H9 (cell line): ENCODE measurements around the gene SYNPO2. TPM values are rescaled to one million over a fixed set of nuclear protein-coding genes. Genes with fewer than 3 reads are reported as not detected.

Experiments used
- DNase-seq: peaks from one replicate; pipeline ENCODE4 v3.0.0-alpha.2; 2017
- H2AFZ ChIP-seq: one replicate; pipeline ENCODE4 v1.6.1; 2013; ENCODE audit warnings: mild to moderate bottlenecking, low read length, control low read depth, moderate library complexity
- H2AK5ac ChIP-seq: 2 replicates; pipeline ENCODE4 v1.6.1; 2013; ENCODE audit warnings: low read length, control low read depth, mixed read lengths; ENCODE audit not compliant: insufficient read length
- H2BK120ac ChIP-seq: one replicate; pipeline ENCODE4 v1.6.1; 2013; ENCODE audit warnings: low read depth, mild to moderate bottlenecking, low read length, control low read depth, inconsistent platforms; ENCODE audit not compliant: poor library complexity, severe bottlenecking
- H2BK12ac ChIP-seq: 2 replicates; pipeline ENCODE4 v1.6.1; 2013; ENCODE audit warnings: low read length, control low read depth, mixed read lengths, low read depth; ENCODE audit not compliant: insufficient read length
- H2BK15ac ChIP-seq: 2 replicates; pipeline ENCODE4 v1.6.1; 2013; ENCODE audit warnings: low read depth, low read length, control low read depth
- H2BK20ac ChIP-seq: one replicate; pipeline ENCODE4 v1.6.1; 2013; ENCODE audit warnings: low read depth, mild to moderate bottlenecking, low read length, control low read depth, inconsistent platforms; ENCODE audit not compliant: poor library complexity, severe bottlenecking
- H2BK5ac ChIP-seq: 2 replicates; pipeline ENCODE4 v1.6.1; 2013; ENCODE audit warnings: low read length, control low read depth, mixed read lengths; ENCODE audit not compliant: insufficient read length
- H3K14ac ChIP-seq: 2 replicates; pipeline ENCODE4 v1.6.1; 2013; ENCODE audit warnings: low read length, control low read depth; ENCODE audit not compliant: insufficient read depth
- H3K18ac ChIP-seq: 2 replicates; pipeline ENCODE4 v1.6.1; 2013; ENCODE audit warnings: low read depth, mild to moderate bottlenecking, mixed read lengths, low read length, control low read depth; ENCODE audit not compliant: insufficient read length
- H3K23ac ChIP-seq: 2 replicates; pipeline ENCODE4 v1.6.1; 2013; ENCODE audit warnings: low read length, control low read depth, mixed read lengths, low read depth; ENCODE audit not compliant: insufficient read length
- H3K23me2 ChIP-seq: 2 replicates; pipeline ENCODE4 v1.6.1; 2013; ENCODE audit warnings: low read depth, mild to moderate bottlenecking, mixed read lengths, low read length, control low read depth; ENCODE audit not compliant: insufficient read length, poor library complexity, severe bottlenecking
- H3K27ac ChIP-seq: 2 replicates; pipeline ENCODE4 v1.5.1; 2013; ENCODE audit warnings: low read length, control low read depth, mixed read lengths, low read depth; ENCODE audit not compliant: insufficient read length
- H3K27me3 ChIP-seq: 2 replicates; pipeline ENCODE4 v1.6.1; 2013; ENCODE audit warnings: low read length, control low read depth, inconsistent platforms; ENCODE audit not compliant: insufficient read depth
- H3K4ac ChIP-seq: 2 replicates; pipeline ENCODE4 v1.6.1; 2013; ENCODE audit warnings: low read depth, mild to moderate bottlenecking, control low read depth, inconsistent platforms, low read length, moderate library complexity
- H3K4me1 ChIP-seq: 2 replicates; pipeline ENCODE4 v1.6.1; 2013; ENCODE audit warnings: low read length, control low read depth, inconsistent platforms; ENCODE audit not compliant: insufficient read depth
- H3K4me2 ChIP-seq: 2 replicates; pipeline ENCODE4 v1.6.1; 2013; ENCODE audit warnings: low read length, control low read depth, mixed read lengths; ENCODE audit not compliant: insufficient read length, insufficient read depth
- H3K56ac ChIP-seq: 2 replicates; pipeline ENCODE4 v1.6.1; 2013; ENCODE audit warnings: low read depth, mild to moderate bottlenecking, mixed read lengths, low read length, control low read depth; ENCODE audit not compliant: insufficient read length
- H3K79me1 ChIP-seq: 2 replicates; pipeline ENCODE4 v1.6.1; 2013; ENCODE audit warnings: low read depth, mild to moderate bottlenecking, moderate library complexity, low read length, control low read depth, inconsistent platforms; ENCODE audit not compliant: insufficient read depth, poor library complexity, severe bottlenecking
- H3K79me2 ChIP-seq: 2 replicates; pipeline ENCODE4 v1.6.1; 2013; ENCODE audit warnings: low read length, control low read depth, inconsistent platforms; ENCODE audit not compliant: insufficient read depth
- H3K9ac ChIP-seq: 2 replicates; pipeline ENCODE4 v1.6.1; 2013; ENCODE audit warnings: low read length, control low read depth, mixed read lengths; ENCODE audit not compliant: insufficient read length; ENCODE audit errors: extremely low read depth
- H3K9me3 ChIP-seq: one replicate; pipeline ENCODE4 v1.6.1; 2013; ENCODE audit warnings: low read depth, low read length, inconsistent platforms; ENCODE audit not compliant: control insufficient read depth
- H3T11ph ChIP-seq: one replicate; pipeline ENCODE4 v1.6.1; 2013; ENCODE audit warnings: mild to moderate bottlenecking, low read length, control low read depth, inconsistent platforms
- H4K20me1 ChIP-seq: one replicate; pipeline ENCODE4 v1.6.1; 2013; ENCODE audit not compliant: control insufficient read depth, insufficient read length, insufficient read depth
- H4K5ac ChIP-seq: 2 replicates; pipeline ENCODE4 v1.6.1; 2013; ENCODE audit warnings: low read depth, mild to moderate bottlenecking, mixed read lengths, low read length, control low read depth; ENCODE audit not compliant: insufficient read length
- H4K8ac ChIP-seq: replicated peaks from 2 replicates; pipeline ENCODE4 v1.6.1; 2013; ENCODE audit warnings: low read length, control low read depth, mixed read lengths, low read depth; ENCODE audit not compliant: insufficient read length
- H4K91ac ChIP-seq: 2 replicates; pipeline ENCODE4 v1.6.1; 2013; ENCODE audit warnings: low read depth, mild to moderate bottlenecking, moderate library complexity, mixed read lengths, low read length, control low read depth; ENCODE audit not compliant: insufficient read length
- H3K27ac Mint-ChIP-seq, 3 experiments: 2 replicates in 2 of 3; 3 replicates in 1 of 3; pipeline ENCODE4 v1.8.0; 2020 to 2021; ENCODE audit warnings: mixed read lengths in 3 of 3, mild to moderate bottlenecking in 1 of 3, moderate library complexity in 1 of 3
- H3K27me3 Mint-ChIP-seq: 2 replicates; pipeline ENCODE4 v1.8.0; 2021; ENCODE audit warnings: low read depth, mild to moderate bottlenecking, moderate library complexity, mixed read lengths
- H3K36me3 Mint-ChIP-seq, 3 experiments: 2 replicates in 2 of 3; 3 replicates in 1 of 3; pipeline ENCODE4 v1.8.0; 2020 to 2021; ENCODE audit warnings: low read depth in 3 of 3, mixed read lengths in 3 of 3; ENCODE audit not compliant: insufficient read depth in 1 of 3
- H3K4me1 Mint-ChIP-seq, 2 experiments: 2 replicates each; pipeline ENCODE4 v1.8.0; 2020; ENCODE audit warnings: mixed read lengths in 2 of 2
- H3K4me3 Mint-ChIP-seq, 2 experiments: 2 replicates in 1 of 2; 3 replicates in 1 of 2; pipeline ENCODE4 v1.8.0; 2020 to 2021; ENCODE audit warnings: mild to moderate bottlenecking in 2 of 2, mixed read lengths in 2 of 2, moderate library complexity in 1 of 2
- H3K9me3 Mint-ChIP-seq, 2 experiments: 2 replicates in 1 of 2; 3 replicates in 1 of 2; pipeline ENCODE4 v1.8.0; 2020; ENCODE audit warnings: mild to moderate bottlenecking in 2 of 2, mixed read lengths in 2 of 2, moderate library complexity in 1 of 2
- total RNA-seq: library from RNA; stranded (reverse); gene quantifications from 2 replicates; pipeline ENCODE4 v1.2.1, GENCODE V29; 2021
- TF ChIP-seq, protein P1 (sequence below): fragments of 200-600 bp; sonication (generic); conservative IDR thresholded peaks from 3 replicates; pipeline ENCODE4 v1.8.0; 2021; ENCODE audit warnings: antibody characterized with exemption, mild to moderate bottlenecking

SYNPO2 gene
- total RNA-seq, 1 experiment from 2014 or later = 1.1 TPM

GRCh38 chr4:118921786-118922185 is 33.1 kb downstream of the SYNPO2 start:
- Histone ChIP-seq H3K4me1 (no peaks in the 10 kb centered on the region), H2BK5ac (no peak overlapping the region), H3K23ac (no peak overlapping the region), H4K20me1 (no peaks in the 10 kb centered on the region), H3K4me2 (no peak overlapping the region), H4K91ac (no peak overlapping the region), H3K79me2 (no peaks in the 10 kb centered on the region), H2BK120ac (no peak overlapping the region), H2AFZ (no peak overlapping the region), H2BK20ac (no peak overlapping the region), H3K18ac (no peak overlapping the region), H2BK12ac (no peak overlapping the region), H3K27me3 (no peaks in the 10 kb centered on the region), H3K79me1 (no peaks in the 10 kb centered on the region), H3K9me3 (no peaks in the 10 kb centered on the region), H4K8ac (no peak overlapping the region), H3K27ac (no peak overlapping the region), H3K14ac (no peak overlapping the region), H3K23me2 (no peaks in the 10 kb centered on the region), H3K4ac (no peak overlapping the region), H3K9ac (no peak overlapping the region), H2BK15ac (no peak overlapping the region), H4K5ac (no peak overlapping the region), H3T11ph (no peak overlapping the region), H3K56ac (no peak overlapping the region), H2AK5ac (no peak overlapping the region)
- peaks cover 5 to 6% of the 10 kb centered on the region in 2 experiments for H3K4me1 Mint-ChIP-seq
- TF ChIP-seq, protein P1, sequence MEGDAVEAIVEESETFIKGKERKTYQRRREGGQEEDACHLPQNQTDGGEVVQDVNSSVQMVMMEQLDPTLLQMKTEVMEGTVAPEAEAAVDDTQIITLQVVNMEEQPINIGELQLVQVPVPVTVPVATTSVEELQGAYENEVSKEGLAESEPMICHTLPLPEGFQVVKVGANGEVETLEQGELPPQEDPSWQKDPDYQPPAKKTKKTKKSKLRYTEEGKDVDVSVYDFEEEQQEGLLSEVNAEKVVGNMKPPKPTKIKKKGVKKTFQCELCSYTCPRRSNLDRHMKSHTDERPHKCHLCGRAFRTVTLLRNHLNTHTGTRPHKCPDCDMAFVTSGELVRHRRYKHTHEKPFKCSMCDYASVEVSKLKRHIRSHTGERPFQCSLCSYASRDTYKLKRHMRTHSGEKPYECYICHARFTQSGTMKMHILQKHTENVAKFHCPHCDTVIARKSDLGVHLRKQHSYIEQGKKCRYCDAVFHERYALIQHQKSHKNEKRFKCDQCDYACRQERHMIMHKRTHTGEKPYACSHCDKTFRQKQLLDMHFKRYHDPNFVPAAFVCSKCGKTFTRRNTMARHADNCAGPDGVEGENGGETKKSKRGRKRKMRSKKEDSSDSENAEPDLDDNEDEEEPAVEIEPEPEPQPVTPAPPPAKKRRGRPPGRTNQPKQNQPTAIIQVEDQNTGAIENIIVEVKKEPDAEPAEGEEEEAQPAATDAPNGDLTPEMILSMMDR = no peak
- no peak for DNase-seq
- H3K4me3 Mint-ChIP-seq = no peak overlapping the region
- no peaks in the 10 kb centered on the region for H3K9me3 Mint-ChIP-seq
- H3K27ac Mint-ChIP-seq = no peak overlapping the region
- no peaks in the 10 kb centered on the region for H3K27me3 Mint-ChIP-seq
- H3K36me3 Mint-ChIP-seq = no peaks in the 10 kb centered on the region; a peak in 1 of 7 replicates
